HCT116 (cell line): Measurements from ENCODE around the gene MMP21. TPM values are rescaled to one million over a fixed set of nuclear protein-coding genes. Genes with fewer than 3 reads are reported as not detected.

Experiments used
- ATAC-seq: fragments of 200-7000 bp; cut with Tn5 transposase; 2 replicates; pipeline ENCODE4 v1.9.1; 2020; ENCODE audit warnings: mild to moderate bottlenecking, moderate library complexity
- BruUV-seq: library from RNA; stranded (reverse); fragments of 400-500 nt; replicated peaks from 2 replicates; lab custom pipeline; 2021; lab: Mats Ljungman, UMichigan
- CTCF ChIA-PET: fragments of 300-600 bp; sonication (Branson Sonifier 250); formaldehyde crosslinking; loops from one replicate; lab custom pipeline; 2021; ENCODE audit warnings: antibody characterized with exemption; lab: Charles Lee
- POLR2A ChIA-PET: fragments of 300-600, 350-600 bp; sonication (Branson Sonifier 250); formaldehyde crosslinking; loops from one replicate; lab custom pipeline; 2021; ENCODE audit warnings: antibody characterized with exemption; lab: Charles Lee
- RAD21 ChIA-PET, 2 experiments: fragments of 300-600 bp; sonication (Branson Sonifier 250); formaldehyde crosslinking; loops; one replicate each; lab custom pipeline; 2023; ENCODE audit warnings: low total read pairs in 2 of 2; ENCODE audit not compliant: uncharacterized antibody in 2 of 2, unreplicated experiment in 2 of 2, low non-redundant PET in 1 of 2; lab: Charles Lee
- DNase-seq: peaks from one replicate; pipeline ENCODE4 v3.0.0-alpha.2; 2010; ENCODE audit warnings: low read depth, low spot score
- H2AFZ ChIP-seq: fragments of 200-600 bp; shearing (Covaris generic), sonication (generic); 2 replicates; pipeline ENCODE4 v1.6.1; 2017; ENCODE audit warnings: low read depth, mixed run types, mixed read lengths, antibody characterized with exemption, low read length; ENCODE audit not compliant: poor library complexity, severe bottlenecking
- H3K27ac ChIP-seq: 2 replicates; pipeline ENCODE4 v1.5.1; 2012; ENCODE audit warnings: low read depth, low read length
- H3K27me3 ChIP-seq: fragments of 200-600 bp; sonication (generic); 2 replicates; pipeline ENCODE4 v1.6.1; 2016; ENCODE audit warnings: mixed run types, low read length, mixed read lengths; ENCODE audit not compliant: insufficient read depth
- H3K36me3 ChIP-seq, 2 experiments: fragments of 200-500 bp in 1 of 2; fragments of 200-600 bp in 1 of 2; sonication (Bioruptor generic) in 1 of 2; sonication (generic) in 1 of 2; 2 replicates each; pipeline versions ENCODE4 v1.5.1 to v1.6.1; 2014 to 2016; ENCODE audit warnings: low read length in 2 of 2, inconsistent platforms in 1 of 2, mixed read lengths in 1 of 2, mixed run types in 1 of 2; ENCODE audit not compliant: insufficient read depth in 2 of 2, control insufficient read depth in 1 of 2
- H3K4me1 ChIP-seq, 2 experiments: fragments of 200-600 bp in 1 of 2; sonication (generic) in 1 of 2; 2 replicates each; pipeline versions ENCODE4 v1.5.1 to v1.6.1; 2012 to 2017; ENCODE audit warnings: low read length in 2 of 2, inconsistent platforms in 1 of 2, mild to moderate bottlenecking in 1 of 2, mixed read lengths in 1 of 2, mixed run types in 1 of 2, moderate library complexity in 1 of 2; ENCODE audit not compliant: insufficient read depth in 2 of 2, control insufficient read depth in 1 of 2
- H3K4me2 ChIP-seq: fragments of 200-600 bp; sonication (generic); 2 replicates; pipeline ENCODE4 v1.6.1; 2017; ENCODE audit warnings: mixed run types, low read length, mixed read lengths
- H3K4me3 ChIP-seq, 2 experiments: fragments of 200-600 bp in 1 of 2; sonication (generic) in 1 of 2; replicated peaks in 1 of 2; 2 replicates each; pipeline ENCODE4 v1.5.1; 2011 to 2016; ENCODE audit warnings: low read length in 2 of 2, control low read depth in 1 of 2, low read depth in 1 of 2, mild to moderate bottlenecking in 1 of 2, mixed read lengths in 1 of 2, mixed run types in 1 of 2
- H3K79me2 ChIP-seq: fragments of 200-600 bp; sonication (generic); 2 replicates; pipeline ENCODE4 v1.6.1; 2017; ENCODE audit warnings: mild to moderate bottlenecking, mixed run types, low read length, moderate library complexity, mixed read lengths; ENCODE audit not compliant: insufficient read depth
- H3K9ac ChIP-seq: fragments of 200-600 bp; sonication (generic); 2 replicates; pipeline ENCODE4 v1.6.1; 2016; ENCODE audit warnings: low read length, mixed read lengths
- H3K9me2 ChIP-seq: fragments of 200-600 bp; sonication (generic), shearing (Covaris generic); 2 replicates; pipeline ENCODE4 v1.6.1; 2017; ENCODE audit warnings: mixed run types, mild to moderate bottlenecking, moderate library complexity; ENCODE audit not compliant: insufficient read depth
- H3K9me3 ChIP-seq, 2 experiments: fragments of 200-500 bp in 1 of 2; fragments of 200-600 bp in 1 of 2; sonication (Bioruptor generic) in 1 of 2; sonication (generic) in 1 of 2; 2 replicates each; pipeline ENCODE4 v1.6.1; 2014 to 2017; ENCODE audit warnings: low read length in 2 of 2, mixed read lengths in 2 of 2, inconsistent platforms in 1 of 2, low read depth in 1 of 2, mild to moderate bottlenecking in 1 of 2, mixed run types in 1 of 2, moderate library complexity in 1 of 2; ENCODE audit not compliant: control insufficient read depth in 1 of 2, insufficient read depth in 1 of 2
- H4K20me1 ChIP-seq: fragments of 200-600 bp; sonication (generic), shearing (Covaris generic); 2 replicates; pipeline ENCODE4 v1.6.1; 2017; ENCODE audit warnings: mixed run types, mild to moderate bottlenecking, moderate library complexity; ENCODE audit not compliant: insufficient read depth
- CEBPB ChIP-seq: IDR thresholded peaks from 2 replicates; pipeline ENCODE4 v1.6.1; 2012; ENCODE audit warnings: low read depth
- CTCF ChIP-seq, 3 experiments: fragments of 200-600 bp in 1 of 3; sonication (generic) in 1 of 3; IDR thresholded peaks in 2 of 3; conservative IDR thresholded peaks in 1 of 3; 2 replicates each; pipeline ENCODE4 v1.5.1; 2012 to 2017; ENCODE audit warnings: low read depth in 2 of 3, low read length in 2 of 3, antibody characterized with exemption in 1 of 3, borderline replicate concordance in 1 of 3, control low read depth in 1 of 3, mild to moderate bottlenecking in 1 of 3, mixed read lengths in 1 of 3, mixed run types in 1 of 3, moderate library complexity in 1 of 3; ENCODE audit not compliant: insufficient read depth in 1 of 3
- EGR1 ChIP-seq: IDR thresholded peaks from 2 replicates; pipeline ENCODE4 v1.6.1; 2012; ENCODE audit warnings: low read depth
- EZH2phosphoT487 ChIP-seq: fragments of 200-600 bp; IDR thresholded peaks from 2 replicates; pipeline ENCODE4 v1.6.1; 2018; ENCODE audit warnings: antibody characterized with exemption, borderline replicate concordance
- POLR2AphosphoS5 ChIP-seq: IDR thresholded peaks from 2 replicates; pipeline ENCODE4 v1.6.1; 2011; ENCODE audit warnings: mild to moderate bottlenecking, low read depth, low read length, moderate library complexity
- RAD21 ChIP-seq: IDR thresholded peaks from 2 replicates; pipeline ENCODE4 v1.6.1; 2012; ENCODE audit warnings: low read depth, mild to moderate bottlenecking
- REST ChIP-seq: IDR thresholded peaks from 2 replicates; pipeline ENCODE4 v1.6.1; 2012; ENCODE audit warnings: low read depth
- SP1 ChIP-seq: IDR thresholded peaks from 2 replicates; pipeline ENCODE4 v1.6.1; 2012; ENCODE audit warnings: low read depth
- SRF ChIP-seq: IDR thresholded peaks from 2 replicates; pipeline ENCODE4 v1.6.1; 2012; ENCODE audit warnings: low read depth
- TCF7L2 ChIP-seq: IDR thresholded peaks from 2 replicates; pipeline ENCODE4 v1.7.0; 2011; ENCODE audit warnings: borderline replicate concordance, inconsistent platforms; ENCODE audit not compliant: insufficient read depth, insufficient read length; ENCODE audit errors: extremely low read depth
- ZNF274 ChIP-seq: fragments of 200-500 bp; sonication (Bioruptor generic); IDR thresholded peaks from 2 replicates; pipeline ENCODE4 v1.6.1; 2014; ENCODE audit warnings: mild to moderate bottlenecking, low read depth, low read length, inconsistent platforms
- intact Hi-C: fragments of 100-400 bp; cut with micrococcal nuclease; formaldehyde crosslinking; loops from 2 replicates; pipeline ENCODE4 v1.10.0; 2022
- total RNA-seq: library from RNA; stranded (reverse); gene quantifications from one replicate; pipeline ENCODE4 v1.2.1, GENCODE V29; 2021; ENCODE audit not compliant: unreplicated experiment

The MMP21 gene
- total RNA-seq, 1 experiment from 2014 or later = not detected

GRCh38 chr10:125726914-125727313, 48.7 kb downstream of the MMP21 start:
- peaks cover 86 to 96% of the 10 kb centered on the region in 2 experiments for H3K36me3 ChIP-seq
- no peaks in the 10 kb centered on the region for H3K9me2 ChIP-seq
- RAD21 ChIA-PET = no interaction called here
- BruUV-seq = no TSS peak
- no peaks in the 10 kb centered on the region for H3K4me1 ChIP-seq
- no peak for TF ChIP-seq EZH2phosphoT487
- no peak for TF ChIP-seq TCF7L2
- TF ChIP-seq CEBPB = no peak
- TF ChIP-seq EGR1 = no peak
- TF ChIP-seq SP1 = no peak
- TF ChIP-seq ZNF274 = no peak
- TF ChIP-seq RAD21 = no peak
- no peak for TF ChIP-seq CTCF (IDR thresholded peaks at IDR 0.05 in 2 of 3, conservative IDR thresholded peaks at IDR 0.05 in 1 of 3; ENCODE audit: borderline replicate concordance in 1 of 3, insufficient read depth in 1 of 3, low read depth in 2 of 3, low read length in 2 of 3)
- TF ChIP-seq POLR2AphosphoS5 = no peak
- no peak for TF ChIP-seq SRF
- no peak for TF ChIP-seq REST
- DNase-seq = no peak
- H4K20me1 ChIP-seq = no peaks in the 10 kb centered on the region; the same call in 1 of the 2 replicates
- no peaks in the 10 kb centered on the region for H3K27me3 ChIP-seq
- H3K79me2 ChIP-seq = peaks cover 24% of the 10 kb centered on the region
- H3K27ac ChIP-seq = no peak overlapping the region
- H2AFZ ChIP-seq = no peak overlapping the region
- ATAC-seq = no peak; the same call in 1 of the 2 replicates
- H3K9me3 ChIP-seq = no peaks in the 10 kb centered on the region
- CTCF ChIA-PET = no interaction called here
- intact Hi-C loops = no loop called here
- H3K4me3 ChIP-seq = no peak overlapping the region
- H3K9ac ChIP-seq = no peak overlapping the region
- POLR2A ChIA-PET = no interaction called here
- H3K4me2 ChIP-seq = no peak overlapping the region
